Neural crest cell (in vitro differentiated cells): ENCODE data around the gene ZNF598. TPM values are rescaled to one million over a fixed set of nuclear protein-coding genes. Genes with fewer than 3 reads are reported as not detected.
A peak's percentile ranks its signal among the peaks of the same experiment; 100 is the strongest.

ENCODE experiments used
- DNase-seq: peaks from one replicate; pipeline ENCODE4 v3.0.0; 2021; ENCODE audit warnings: low read depth, mixed read lengths, low spot score
- H3K27ac Mint-ChIP-seq: one replicate; pipeline ENCODE4 v1.8.0; 2021; ENCODE audit warnings: mild to moderate bottlenecking, mixed read lengths; ENCODE audit not compliant: unreplicated experiment
- H3K27me3 Mint-ChIP-seq: 2 replicates; pipeline ENCODE4 v1.8.0; 2021; ENCODE audit warnings: low read depth, mild to moderate bottlenecking, mixed read lengths
- H3K36me3 Mint-ChIP-seq: 2 replicates; pipeline ENCODE4 v1.8.0; 2021; ENCODE audit warnings: low read depth, mild to moderate bottlenecking, mixed read lengths
- H3K4me1 Mint-ChIP-seq: 2 replicates; pipeline ENCODE4 v1.8.0; 2021; ENCODE audit warnings: mixed read lengths
- H3K4me3 Mint-ChIP-seq: one replicate; pipeline ENCODE4 v1.8.0; 2021; ENCODE audit warnings: mild to moderate bottlenecking, mixed read lengths
- H3K9me3 Mint-ChIP-seq: 2 replicates; pipeline ENCODE4 v1.8.0; 2021; ENCODE audit warnings: mixed read lengths
- CTCF ChIP-seq: fragments of 200-600 bp; sonication (generic); conservative IDR thresholded peaks from 2 replicates; pipeline ENCODE4 v1.5.0; 2021; ENCODE audit warnings: antibody characterized with exemption, mild to moderate bottlenecking
- total RNA-seq: library from RNA; stranded (reverse); gene quantifications from 2 replicates; pipeline ENCODE4 v1.2.1, GENCODE V29; 2021

The ZNF598 gene
- total RNA-seq, 1 donor from 2014 or later = 55.7 TPM

GRCh38 chr16:2031081-2031577 lies 21.5 kb upstream of the ZNF598 start:
- Mint-ChIP-seq H3K4me1 (peaks cover 9% of the 10 kb centered on the region), H3K27ac (no peak overlapping the region), H3K4me3 (no peak overlapping the region), H3K36me3 (no peaks in the 10 kb centered on the region), H3K9me3 (no peaks in the 10 kb centered on the region), H3K27me3 (peaks cover 20% of the 10 kb centered on the region)
- TF ChIP-seq CTCF = no peak
- DNase-seq = no peak

GRCh38 chr16:2030036-2030435 lies 20.4 kb upstream of the ZNF598 start:
- H3K4me3 Mint-ChIP-seq = peak overlapping the region; percentile 49
- DNase-seq = no peak
- H3K27me3 Mint-ChIP-seq = peaks cover 26% of the 10 kb centered on the region
- H3K4me1 Mint-ChIP-seq = peaks cover 9% of the 10 kb centered on the region
- H3K36me3 Mint-ChIP-seq = no peaks in the 10 kb centered on the region
- no peak for TF ChIP-seq CTCF
- H3K9me3 Mint-ChIP-seq = no peaks in the 10 kb centered on the region
- no peak overlapping the region for H3K27ac Mint-ChIP-seq

- TF ChIP-seq CTCF = no peak
- no peaks in the 10 kb centered on the region for H3K36me3 Mint-ChIP-seq
- no peak overlapping the region for H3K4me3 Mint-ChIP-seq
- H3K9me3 Mint-ChIP-seq = no peaks in the 10 kb centered on the region
- no peak overlapping the region for H3K27ac Mint-ChIP-seq
- peaks cover 10% of the 10 kb centered on the region for H3K4me1 Mint-ChIP-seq
- no peak for DNase-seq
- H3K27me3 Mint-ChIP-seq = peaks cover 27% of the 10 kb centered on the region
Observed at GRCh38 chr16:2029350-2029749, 19.7 kb upstream of the ZNF598 start.

GRCh38 chr16:2028620-2029220 lies 19.1 kb upstream of the ZNF598 start:
- DNase-seq = no peak
- no peak overlapping the region for H3K4me3 Mint-ChIP-seq
- no peak overlapping the region for H3K27ac Mint-ChIP-seq
- H3K36me3 Mint-ChIP-seq = no peaks in the 10 kb centered on the region
- H3K27me3 Mint-ChIP-seq = peaks cover 29% of the 10 kb centered on the region
- no peak for TF ChIP-seq CTCF
- H3K4me1 Mint-ChIP-seq = peaks cover 11% of the 10 kb centered on the region
- H3K9me3 Mint-ChIP-seq = no peaks in the 10 kb centered on the region

- Mint-ChIP-seq H3K4me3 (no peak overlapping the region), H3K27me3 (peaks cover 32% of the 10 kb centered on the region)
- no peak for TF ChIP-seq CTCF
Observed at GRCh38 chr16:2028146-2028545, 18.5 kb upstream of the ZNF598 start.

More at GRCh38 chr16:2028146-2028545, 18.5 kb upstream of the ZNF598 start:
- Mint-ChIP-seq H3K27ac (no peak overlapping the region), H3K36me3 (no peaks in the 10 kb centered on the region), H3K9me3 (no peaks in the 10 kb centered on the region), H3K4me1 (peaks cover 13% of the 10 kb centered on the region)
- DNase-seq = no peak
